Uterus (tissue), 4 donors: ENCODE results near the gene GYPB. TPM values are rescaled to one million over a fixed set of nuclear protein-coding genes. Genes with fewer than 3 reads are reported as not detected.
"Not testable (repeated sequence)": the region's sequence is repeated elsewhere in the genome, so short reads cannot be mapped to it uniquely, and the experiment has no call there.

ENCODE experiments used
- DNase-seq, 2 donors: peaks; one replicate each; pipeline ENCODE4 v3.0.0-alpha.2; 2019 to 2020
- H3K27ac ChIP-seq, 2 donors: fragments of 200-600 bp; sonication (generic); 1 replicate in 1 of 2; 2 replicates in 1 of 2; pipeline ENCODE4 v1.5.1; 2016 to 2018
- H3K27me3 ChIP-seq, 2 donors: fragments of 200-600 bp; sonication (generic); one replicate each; pipeline ENCODE4 v1.5.1; 2018 to 2019; ENCODE audit warnings: control low read depth in 1 of 2
- H3K36me3 ChIP-seq, 2 donors: fragments of 200-600 bp; sonication (generic); one replicate each; pipeline ENCODE4 v1.5.1; 2019; ENCODE audit warnings: control low read depth in 1 of 2
- H3K4me1 ChIP-seq, 2 donors: fragments of 200-600 bp; sonication (generic); one replicate each; pipeline ENCODE4 v1.5.1; 2018 to 2019; ENCODE audit warnings: control low read depth in 1 of 2
- H3K4me3 ChIP-seq, 2 donors: fragments of 200-600 bp; sonication (generic); 1 replicate in 1 of 2; 2 replicates in 1 of 2; pipeline ENCODE4 v1.5.1; 2018 to 2019; ENCODE audit warnings: mild to moderate bottlenecking in 1 of 2
- H3K9me3 ChIP-seq, 2 donors: fragments of 200-600 bp; sonication (generic); one replicate each; pipeline ENCODE4 v1.5.1; 2019; ENCODE audit warnings: control low read depth in 1 of 2
- CTCF ChIP-seq, 4 experiments: fragments of 200-600 bp in 2 of 4; fragments of 450-650 bp in 2 of 4; sonication (generic) in 2 of 4; IDR thresholded peaks; one replicate each; pipeline ENCODE4 v1.5.1; 2016 to 2019; ENCODE audit warnings: antibody characterized with exemption in 4 of 4, mild to moderate bottlenecking in 2 of 4, moderate library complexity in 1 of 4
- POLR2A ChIP-seq, 2 donors: fragments of 450-650 bp; IDR thresholded peaks; one replicate each; pipeline ENCODE4 v1.6.1; 2016; ENCODE audit warnings: antibody characterized with exemption in 2 of 2, mild to moderate bottlenecking in 1 of 2, moderate library complexity in 1 of 2
- intact Hi-C: fragments of 100-400 bp; cut with DNase I; formaldehyde crosslinking; loops from one replicate; pipeline ENCODE4 v1.15.1; 2023; ENCODE audit warnings: low total_unique reads
- total RNA-seq, 4 donors: library from RNA; depleted of rRNA in 3 of 4; stranded (reverse); fragments of >200 nt in 3 of 4; gene quantifications; one replicate each; pipeline versions ENCODE4 v1.1.0 to v1.2.4, GENCODE V29; 2014 to 2023
- donor health status: DM: yes; HTN: yes; CAD: no.

Gene GYPB
- total RNA-seq, 4 donors from 2014 or later, result 2.8 TPM; not detected in 3

- Histone ChIP-seq H3K4me3 (no peak overlapping the region), H3K27ac (no peak overlapping the region), H3K9me3 (no peaks in the 10 kb centered on the region), H3K4me1 (no peaks in the 10 kb centered on the region), H3K36me3 (no peaks in the 10 kb centered on the region), H3K27me3 (no peaks in the 10 kb centered on the region)
- intact Hi-C loops, result no loop called here
- DNase-seq, result no peak
- TF ChIP-seq POLR2A (IDR thresholded peaks at IDR 0.05), result no peak
- TF ChIP-seq CTCF (IDR thresholded peaks at IDR 0.05), result no peak
These were observed 4.4 kb downstream of the GYPB start for GRCh38 chr4:144014808-144015207.

GRCh38 chr4:144008602-144009001 lies 10.6 kb downstream of the GYPB start:
- intact Hi-C loops, H3K4me3 ChIP-seq, H3K4me1 ChIP-seq, H3K36me3 ChIP-seq, H3K9me3 ChIP-seq, DNase-seq, H3K27me3 ChIP-seq, H3K27ac ChIP-seq: not testable (repeated sequence)

- H3K27me3 ChIP-seq, H3K27ac ChIP-seq, H3K4me3 ChIP-seq, H3K9me3 ChIP-seq, H3K4me1 ChIP-seq, H3K36me3 ChIP-seq, intact Hi-C loops, DNase-seq: not testable (repeated sequence)
These were observed 11.2 kb downstream of the GYPB start for GRCh38 chr4:144007960-144008359.

GRCh38 chr4:144006200-144006803 lies 12.9 kb downstream of the GYPB start:
- intact Hi-C loops, result not testable (repeated sequence)

GRCh38 chr4:144005558-144005953 lies 13.6 kb downstream of the GYPB start:
- H3K36me3 ChIP-seq, H3K9me3 ChIP-seq, H3K4me3 ChIP-seq, H3K27me3 ChIP-seq, H3K27ac ChIP-seq, DNase-seq, intact Hi-C loops, H3K4me1 ChIP-seq: not testable (repeated sequence)

More at GRCh38 chr4:144006200-144006803, 12.9 kb downstream of the GYPB start:
- not testable (repeated sequence) for H3K4me3 ChIP-seq, DNase-seq, H3K9me3 ChIP-seq, H3K36me3 ChIP-seq, H3K4me1 ChIP-seq, H3K27me3 ChIP-seq, H3K27ac ChIP-seq

GRCh38 chr4:144004868-144005557 lies 14.2 kb downstream of the GYPB start:
- H3K9me3 ChIP-seq, intact Hi-C loops, DNase-seq, H3K27me3 ChIP-seq, H3K4me3 ChIP-seq, H3K27ac ChIP-seq, H3K4me1 ChIP-seq, H3K36me3 ChIP-seq: not testable (repeated sequence)

- DNase-seq, intact Hi-C loops, H3K27ac ChIP-seq, H3K27me3 ChIP-seq, H3K36me3 ChIP-seq, H3K4me1 ChIP-seq, H3K4me3 ChIP-seq, H3K9me3 ChIP-seq: not testable (repeated sequence)
These were observed 15.3 kb downstream of the GYPB start for GRCh38 chr4:144003890-144004265.

GRCh38 chr4:144003205-144003889 lies 15.8 kb downstream of the GYPB start:
- H3K4me3 ChIP-seq, H3K9me3 ChIP-seq, H3K27ac ChIP-seq, DNase-seq, intact Hi-C loops, H3K36me3 ChIP-seq, H3K27me3 ChIP-seq, H3K4me1 ChIP-seq: not testable (repeated sequence)

GRCh38 chr4:144000331-144000995 lies 18.7 kb downstream of the GYPB start:
- H3K4me1 ChIP-seq, H3K4me3 ChIP-seq, DNase-seq, H3K27me3 ChIP-seq, H3K27ac ChIP-seq, H3K9me3 ChIP-seq, intact Hi-C loops, H3K36me3 ChIP-seq: not testable (repeated sequence)

- H3K4me3 ChIP-seq, H3K36me3 ChIP-seq, intact Hi-C loops, H3K4me1 ChIP-seq, H3K27ac ChIP-seq, H3K9me3 ChIP-seq, DNase-seq, H3K27me3 ChIP-seq: not testable (repeated sequence)
These were observed 23.0 kb downstream of the GYPB start for GRCh38 chr4:143996193-143996592.

GRCh38 chr4:143991761-143992160 lies 27.4 kb downstream of the GYPB start:
- H3K27me3 ChIP-seq, DNase-seq, H3K4me1 ChIP-seq, H3K36me3 ChIP-seq, H3K9me3 ChIP-seq, H3K4me3 ChIP-seq, intact Hi-C loops, H3K27ac ChIP-seq: not testable (repeated sequence)

GRCh38 chr4:143990717-143991116 lies 28.5 kb downstream of the GYPB start:
- intact Hi-C loops, H3K27me3 ChIP-seq, H3K4me3 ChIP-seq, H3K36me3 ChIP-seq, H3K9me3 ChIP-seq, H3K4me1 ChIP-seq, H3K27ac ChIP-seq, DNase-seq: not testable (repeated sequence)
